ENCODE measurements around the gene TPP2.

GRCh38 chr13:102617697-102618350 is 21.0 kb downstream of the TPP2 start:
- TF ChIP-seq EZH2phosphoT487 (IDR thresholded peaks at IDR 0.05; ENCODE audit: borderline replicate concordance, low read length) (no peak), CTCF (IDR thresholded peaks at IDR 0.05; ENCODE audit: low read depth, low read length, poor library complexity, severe bottlenecking) (no peak)

Measured in DOHH2 (cell line).